ENCODE measurements around the gene MFSD12. TPM values are rescaled to one million over a fixed set of nuclear protein-coding genes. Genes with fewer than 3 reads are reported as not detected.

Gene MFSD12
- polyA plus RNA-seq, 1 donor from 2014 or later = 38.5 TPM

GRCh38 chr19:3533563-3534216 is 23.7 kb downstream of the MFSD12 start:
- Histone ChIP-seq H3K4me2 (ENCODE audit: low read length) (no peak overlapping the region), H3K9ac (ENCODE audit: low read length) (no peak overlapping the region), H2AFZ (ENCODE audit: low read depth, low read length) (no peak overlapping the region), H3K9me3 (ENCODE audit: low read length) (no peaks in the 10 kb centered on the region), H3K9me2 (ENCODE audit: insufficient read depth, low read length) (no peaks in the 10 kb centered on the region), H4K20me1 (ENCODE audit: insufficient read depth) (no peaks in the 10 kb centered on the region), H3K36me3 (ENCODE audit: insufficient read depth, low read length) (no peaks in the 10 kb centered on the region), H3K79me2 (replicated peaks; ENCODE audit: insufficient read depth, low read length) (no peaks in the 10 kb centered on the region), H3F3A (ENCODE audit: insufficient read depth, low read length, poor library complexity, severe bottlenecking) (no peaks in the 10 kb centered on the region), H3K27me3 (ENCODE audit: insufficient read depth, low read depth, low read length) (no peaks in the 10 kb centered on the region), H3K27ac (ENCODE audit: low read length) (no peak overlapping the region), H3K4me3 (ENCODE audit: low read length) (no peak overlapping the region)
- TF ChIP-seq RAD21 (conservative IDR thresholded peaks at IDR 0.05) (no peak), EP300 (conservative IDR thresholded peaks at IDR 0.05; ENCODE audit: poor library complexity, severe bottlenecking) (no peak), CTCF (IDR thresholded peaks at IDR 0.05; ENCODE audit: poor library complexity, severe bottlenecking) (no peak), REST (IDR thresholded peaks at IDR 0.05; ENCODE audit: borderline replicate concordance) (no peak), MXI1 (conservative IDR thresholded peaks at IDR 0.05; ENCODE audit: poor library complexity, severe bottlenecking) (no peak), TAF1 (IDR thresholded peaks at IDR 0.05; ENCODE audit: low read depth) (no peak), EZH2 (IDR thresholded peaks at IDR 0.05; ENCODE audit: borderline replicate concordance, insufficient read depth, low read length, poor library complexity, severe bottlenecking) (no peak), SMC3 (conservative IDR thresholded peaks at IDR 0.05; ENCODE audit: poor library complexity) (no peak), POLR2AphosphoS5 (IDR thresholded peaks at IDR 0.05) (no peak)

- Histone ChIP-seq H3K4me3 (ENCODE audit: low read length) (no peak overlapping the region), H3K9ac (ENCODE audit: low read length) (no peak overlapping the region), H3K27ac (ENCODE audit: low read length) (no peak overlapping the region)
Measured at GRCh38 chr19:3533033-3533432, 24.4 kb downstream of the MFSD12 start.

More at GRCh38 chr19:3533033-3533432, 24.4 kb downstream of the MFSD12 start:
- Histone ChIP-seq H3F3A (ENCODE audit: insufficient read depth, low read length, poor library complexity, severe bottlenecking) (no peaks in the 10 kb centered on the region), H3K79me2 (replicated peaks; ENCODE audit: insufficient read depth, low read length) (no peaks in the 10 kb centered on the region), H2AFZ (ENCODE audit: low read depth, low read length) (no peak overlapping the region), H4K20me1 (ENCODE audit: insufficient read depth) (no peaks in the 10 kb centered on the region), H3K9me2 (ENCODE audit: insufficient read depth, low read length) (no peaks in the 10 kb centered on the region), H3K9me3 (ENCODE audit: low read length) (no peaks in the 10 kb centered on the region), H3K4me2 (ENCODE audit: low read length) (no peak overlapping the region), H3K36me3 (ENCODE audit: insufficient read depth, low read length) (no peaks in the 10 kb centered on the region), H3K27me3 (ENCODE audit: insufficient read depth, low read depth, low read length) (no peaks in the 10 kb centered on the region)
- no peak for TF ChIP-seq CTCF (IDR thresholded peaks at IDR 0.05; ENCODE audit: poor library complexity, severe bottlenecking)
